Ureter (tissue), 1 donor: ENCODE data around the gene ALDH1L2. TPM values are rescaled to one million over a fixed set of nuclear protein-coding genes. Genes with fewer than 3 reads are reported as not detected.
"Not testable (repeated sequence)": the region's sequence is repeated elsewhere in the genome, so short reads cannot be mapped to it uniquely, and the experiment has no call there.

ENCODE experiments used
- DNase-seq: peaks from one replicate; pipeline ENCODE4 v3.0.0-alpha.2; 2020; ENCODE audit warnings: low spot score
- total RNA-seq: library from RNA; stranded (reverse); gene quantifications from one replicate; pipeline ENCODE4 v1.2.4, GENCODE V29; 2023
- donor health status: DM: yes; HTN: yes; CAD: no.

Gene ALDH1L2
- total RNA-seq = 19.1 TPM

DNA sequence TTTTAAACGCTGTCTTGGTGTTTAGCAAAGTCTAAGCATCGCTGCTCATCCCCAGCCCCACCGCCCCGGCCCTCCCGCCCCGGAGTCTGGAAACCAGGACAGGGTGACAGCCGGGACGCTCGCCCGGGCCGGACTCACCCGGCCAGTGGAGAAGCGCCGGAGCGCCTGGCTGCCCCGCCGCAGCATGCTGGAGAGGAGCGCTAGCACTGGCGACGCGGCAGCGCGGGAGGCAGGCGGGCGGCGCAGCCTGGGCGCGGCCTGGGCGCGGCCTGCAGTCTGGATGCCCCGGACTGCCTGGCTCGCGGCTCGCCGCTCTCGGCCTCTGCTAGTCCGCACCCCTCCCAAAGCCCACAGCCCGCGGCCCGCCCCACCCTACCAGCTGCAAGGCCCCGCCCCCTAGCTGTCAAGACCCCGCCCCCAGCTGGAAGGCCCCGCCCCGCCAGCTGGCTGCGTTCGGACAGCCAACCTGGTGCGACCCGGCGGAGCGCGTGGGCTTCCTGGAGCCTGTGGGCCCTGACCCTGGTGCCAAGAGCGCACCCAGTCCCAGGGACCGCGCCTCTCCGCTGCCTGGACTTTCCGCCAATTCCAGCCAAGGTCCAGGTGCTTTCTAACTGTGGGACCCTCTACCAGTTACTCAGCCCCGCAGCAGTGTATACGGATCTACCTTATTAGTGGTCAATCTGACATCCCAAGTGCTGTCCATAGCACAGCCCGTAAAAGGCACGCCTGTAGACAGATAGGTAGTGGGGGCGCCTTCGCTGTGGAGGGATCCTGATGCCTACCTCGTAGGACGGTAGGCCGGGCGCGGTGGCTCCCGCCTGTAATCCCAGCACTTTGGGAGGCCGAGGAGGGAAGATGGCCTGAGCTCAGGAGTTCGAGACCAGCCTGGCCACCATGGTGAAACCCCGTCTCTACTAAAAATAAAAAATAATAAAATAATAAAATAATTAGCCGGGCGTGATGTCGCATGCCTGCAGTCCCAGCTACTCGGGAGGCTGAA, at the start of gene ALDH1L2:
ALDH1L2 (minus strand) TSS at position 208 of the 1,000 bp plus-strand sequence; CDS start at position 186, 22 bp downstream.
- peak; percentile 83 for DNase-seq

- DNase-seq = no peak
Measured at GRCh38 chr12:105120551-105120950, 36.3 kb upstream of the ALDH1L2 start.

- DNase-seq = no peak
Measured at GRCh38 chr12:105116969-105117368, 32.7 kb upstream of the ALDH1L2 start.

- DNase-seq = no peak
Measured at GRCh38 chr12:105113094-105113493, 28.8 kb upstream of the ALDH1L2 start.

- DNase-seq = no peak
Measured at GRCh38 chr12:105110851-105111250, 26.6 kb upstream of the ALDH1L2 start.

GRCh38 chr12:105109465-105110212, 25.4 kb upstream of the ALDH1L2 start:
- no peak for DNase-seq

DNA sequence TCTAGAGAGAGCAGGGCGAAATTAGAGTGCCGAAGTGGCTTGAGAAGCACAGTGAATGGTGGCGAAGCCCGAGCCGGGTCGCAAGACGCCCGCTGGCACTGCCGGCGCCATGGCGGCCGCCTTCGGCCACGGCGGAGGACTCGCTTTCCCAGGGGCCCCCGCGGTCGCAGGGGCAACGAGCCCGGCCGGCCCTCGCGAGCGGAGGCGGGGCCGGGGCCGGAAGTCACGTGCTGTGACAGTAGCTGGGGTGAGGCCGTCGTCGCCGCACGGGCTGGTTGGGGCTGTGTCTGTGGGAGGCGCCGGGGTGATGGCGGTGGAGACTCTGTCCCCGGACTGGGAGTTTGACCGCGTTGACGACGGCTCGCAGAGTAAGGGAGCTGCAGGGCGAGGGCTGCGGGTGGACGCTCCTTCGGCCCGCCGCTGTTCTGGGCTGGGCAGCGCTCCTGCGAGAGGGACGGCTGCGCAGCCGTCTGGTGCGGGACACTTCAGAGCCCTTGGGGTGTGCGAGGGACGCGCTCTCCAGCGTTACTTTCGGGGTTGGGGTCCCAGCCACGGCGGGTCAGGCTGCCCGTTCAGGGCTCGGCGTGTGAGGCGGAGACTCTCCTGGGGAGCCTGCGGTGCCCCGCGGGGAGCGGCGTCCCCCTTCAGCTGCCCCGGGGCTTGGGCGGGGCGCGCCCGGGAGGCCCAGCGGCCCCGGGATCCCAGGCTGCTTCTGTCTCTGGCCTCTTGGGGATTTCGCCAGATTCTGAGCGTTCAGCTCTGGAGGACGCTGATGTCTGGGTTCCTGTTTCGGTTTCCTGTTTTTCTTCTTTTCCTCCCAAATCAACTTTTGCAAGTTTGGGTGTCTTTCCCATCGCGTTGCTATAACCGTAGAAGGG, 23.5 kb upstream of the ALDH1L2 start, which contains the start of gene WASHC4:
WASHC4 (plus strand) TSS at position 238 of the 878 bp plus-strand sequence; CDS start at position 308, 70 bp downstream.
- DNase-seq = peak; percentile 96

DNA sequence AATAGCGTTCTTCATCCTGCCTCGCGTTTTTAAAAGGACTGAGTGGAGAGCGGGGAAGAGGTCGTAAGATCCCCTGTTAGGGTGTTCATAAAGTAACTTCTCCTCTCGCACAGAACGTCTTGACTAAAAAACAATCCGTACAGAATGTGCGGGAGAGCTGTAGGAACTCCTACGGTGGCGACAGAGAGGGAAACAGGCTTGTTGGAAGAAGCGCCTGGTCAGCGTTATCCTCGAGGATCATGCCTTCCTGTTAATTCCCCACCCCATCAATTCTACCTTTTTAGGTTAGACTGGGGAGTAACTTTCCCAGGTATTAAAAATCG, 22.9 kb upstream of the ALDH1L2 start:
- no peak for DNase-seq

- DNase-seq = no peak
Measured at GRCh38 chr12:105106621-105107020, 22.4 kb upstream of the ALDH1L2 start.

- DNase-seq = no peak
Measured at GRCh38 chr12:105104762-105105161, 20.5 kb upstream of the ALDH1L2 start.

DNA sequence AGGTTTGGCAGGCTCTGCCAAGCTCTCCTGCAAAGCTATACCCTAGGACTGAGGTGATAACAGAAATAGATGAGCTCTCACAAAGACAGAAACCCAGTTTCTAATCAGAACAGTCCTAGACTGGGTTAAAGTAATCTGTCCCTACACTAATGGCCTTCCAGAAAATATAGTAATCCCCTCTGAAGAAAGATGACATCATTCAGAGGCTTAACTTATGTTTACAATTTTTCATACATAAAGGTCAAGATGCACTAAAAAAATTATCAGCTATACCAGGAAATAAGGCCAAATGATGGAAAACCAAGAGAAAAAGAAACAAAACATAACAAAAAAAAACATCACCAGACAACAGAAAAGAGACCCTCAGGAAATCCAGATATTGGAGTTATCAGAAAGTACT, 18.4 kb upstream of the ALDH1L2 start:
- no peak for DNase-seq

- DNase-seq = no peak
Measured at GRCh38 chr12:105100998-105101397, 16.7 kb upstream of the ALDH1L2 start.

DNA sequence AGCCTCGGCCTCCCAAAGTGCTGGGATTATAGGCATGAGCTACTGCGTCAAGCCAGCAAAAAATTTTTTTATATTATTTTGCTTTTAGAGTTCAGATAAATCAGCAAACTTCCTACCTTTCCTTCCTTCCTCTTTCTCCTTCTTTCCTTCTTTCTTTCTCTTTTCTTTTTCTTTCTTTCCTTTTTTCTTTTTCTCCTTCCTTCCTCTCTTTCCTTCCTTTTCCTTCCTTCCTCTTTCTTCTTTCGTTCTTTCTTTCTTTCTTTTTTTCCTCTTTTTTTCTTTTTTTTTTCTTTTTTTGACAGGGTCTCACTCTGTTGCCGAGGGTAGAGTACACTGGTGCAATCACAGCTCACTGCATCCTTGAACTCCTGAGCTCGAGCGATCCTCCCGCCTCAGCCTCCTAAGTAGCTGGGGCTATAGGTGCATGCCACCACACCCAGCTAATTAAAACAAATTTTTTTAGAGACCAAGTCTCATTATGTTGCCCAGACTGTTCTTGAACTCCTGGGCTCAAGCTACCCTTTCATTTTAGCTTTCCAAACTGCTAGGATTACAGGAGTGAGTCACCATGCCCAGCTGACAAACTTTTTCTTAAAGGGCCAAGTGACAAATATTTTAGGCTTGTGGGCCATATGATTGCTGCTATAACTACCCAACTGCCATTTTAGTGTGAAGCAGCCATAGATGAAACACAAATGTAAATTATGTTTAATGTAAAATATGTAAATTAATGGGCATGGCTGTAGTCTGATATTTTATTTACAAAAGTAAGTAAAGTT, 16.1 kb upstream of the ALDH1L2 start:
- DNase-seq = no peak

- DNase-seq = no peak
Measured at GRCh38 chr12:105099356-105099755, 15.1 kb upstream of the ALDH1L2 start.

GRCh38 chr12:105095338-105095737, 11.1 kb upstream of the ALDH1L2 start:
- not testable (repeated sequence) for DNase-seq

DNA sequence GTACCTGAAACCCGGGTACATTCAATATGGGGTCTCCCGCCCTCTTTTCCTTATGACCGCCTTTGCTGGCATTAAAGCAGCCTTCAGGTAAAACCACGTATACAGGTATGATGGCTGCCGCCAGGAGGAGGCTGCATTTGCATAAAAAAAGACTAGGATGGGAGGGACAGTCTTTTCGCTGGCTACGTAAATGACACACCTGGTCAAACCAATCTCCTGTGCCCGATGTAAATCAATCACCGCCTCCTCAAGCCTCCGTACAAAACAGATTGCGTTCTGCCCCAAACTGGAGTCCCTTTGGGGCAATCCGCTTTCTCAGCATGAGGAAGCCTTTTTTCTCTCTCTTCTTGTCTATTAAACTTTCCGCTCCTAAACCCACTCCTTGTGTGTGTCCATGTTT, 8.1 kb upstream of the ALDH1L2 start:
- no peak for DNase-seq

GRCh38 chr12:105091476-105092206, 7.4 kb upstream of the ALDH1L2 start:
- no peak for DNase-seq

GRCh38 chr12:105090361-105090760, 6.1 kb upstream of the ALDH1L2 start:
- no peak for DNase-seq

DNA sequence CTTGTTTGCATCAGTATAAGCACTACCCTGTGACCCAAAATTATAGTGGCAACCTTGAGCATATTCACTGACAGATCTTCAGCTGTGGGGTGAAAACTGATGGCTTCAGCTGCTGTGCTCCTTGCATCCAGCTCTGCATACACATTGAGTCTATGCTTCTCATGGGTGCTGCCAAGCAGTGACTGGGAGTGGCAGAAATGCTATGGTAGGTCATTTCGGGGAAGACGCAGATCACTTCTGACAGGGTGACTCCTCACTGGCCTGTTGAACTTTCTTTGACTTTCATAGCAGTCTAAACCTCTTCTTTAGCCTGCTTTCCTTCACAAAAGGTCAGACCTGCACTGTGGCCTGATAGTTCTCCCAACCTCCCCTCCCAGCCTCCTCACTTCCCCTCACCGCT, 5.6 kb upstream of the ALDH1L2 start:
- no peak for DNase-seq

GRCh38 chr12:105085501-105085900, 1.2 kb upstream of the ALDH1L2 start:
- DNase-seq = no peak
